Dendritic cell treated with granulocyte-macrophage colony-stimulating factor and Interleukin-4, amounts not matched to agents 40 ng/mL and 50 ng/mL, for 4 days (primary cell): ENCODE measurements around the gene SAYSD1.
"Not testable (repeated sequence)": the region's sequence is repeated elsewhere in the genome, so short reads cannot be mapped to it uniquely, and the experiment has no call there.

Experiments
- H3K27ac Mint-ChIP-seq: one replicate; pipeline ENCODE4 v1.8.0; 2022; ENCODE audit warnings: mild to moderate bottlenecking, mixed read lengths
- H3K27me3 Mint-ChIP-seq: one replicate; pipeline ENCODE4 v1.8.0; 2022; ENCODE audit warnings: mild to moderate bottlenecking, mixed read lengths
- H3K36me3 Mint-ChIP-seq: one replicate; pipeline ENCODE4 v1.8.0; 2022; ENCODE audit warnings: low read depth, mixed read lengths
- H3K4me1 Mint-ChIP-seq: one replicate; pipeline ENCODE4 v1.8.0; 2022; ENCODE audit warnings: low read depth, mixed read lengths
- H3K4me3 Mint-ChIP-seq: one replicate; pipeline ENCODE4 v1.8.0; 2022; ENCODE audit warnings: mild to moderate bottlenecking, moderate library complexity, mixed read lengths
- H3K9me3 Mint-ChIP-seq: one replicate; pipeline ENCODE4 v1.8.0; 2022; ENCODE audit warnings: mixed read lengths
- intact Hi-C: fragments of 100-400 bp; cut with micrococcal nuclease; formaldehyde crosslinking; loops from one replicate; pipeline ENCODE4 v1.15.0; 2022

Gene SAYSD1

GRCh38 chr6:39114704-39115599, at the start of gene SAYSD1:
TSS of gene SAYSD1 (minus strand) at chr6:39115186. CDS start at chr6:39115089, 97 bp downstream.
- H3K27me3 Mint-ChIP-seq: no peaks in the 10 kb centered on the region
- H3K9me3 Mint-ChIP-seq: no peaks in the 10 kb centered on the region
- peaks cover 14% of the 10 kb centered on the region for H3K36me3 Mint-ChIP-seq
- intact Hi-C loops: no loop called here
- H3K4me1 Mint-ChIP-seq: peaks cover 24% of the 10 kb centered on the region
- H3K4me3 Mint-ChIP-seq: peak within 1 kb of the TSS; percentile 88
- H3K27ac Mint-ChIP-seq: peak within 1 kb of the TSS; percentile 96

- H3K4me3 Mint-ChIP-seq: no peak overlapping the region
These were observed 42.5 kb upstream of the SAYSD1 start for GRCh38 chr6:39157511-39157910.

GRCh38 chr6:39156801-39157200, 41.8 kb upstream of the SAYSD1 start:
- peaks cover 13% of the 10 kb centered on the region for H3K4me1 Mint-ChIP-seq
- H3K36me3 Mint-ChIP-seq: no peaks in the 10 kb centered on the region
- no peak overlapping the region for H3K27ac Mint-ChIP-seq
- H3K4me3 Mint-ChIP-seq: no peak overlapping the region
- no peaks in the 10 kb centered on the region for H3K9me3 Mint-ChIP-seq
- H3K27me3 Mint-ChIP-seq: peaks cover 16% of the 10 kb centered on the region
- intact Hi-C loops: loop anchor here (10.0 kb wide), 1 partner anchor 152 kb away; no protein-coding TSS in a partner anchor

More at GRCh38 chr6:39157511-39157910, 42.5 kb upstream of the SAYSD1 start:
- Mint-ChIP-seq H3K9me3 (no peaks in the 10 kb centered on the region), H3K27me3 (peaks cover 10% of the 10 kb centered on the region), H3K36me3 (no peaks in the 10 kb centered on the region), H3K4me1 (peaks cover 6% of the 10 kb centered on the region), H3K27ac (no peak overlapping the region)
- intact Hi-C loops: loop anchor here (10.0 kb wide), 1 partner anchor 153 kb away; no protein-coding TSS in a partner anchor

- Mint-ChIP-seq H3K27ac (no peak overlapping the region), H3K27me3 (peaks cover 27% of the 10 kb centered on the region), H3K9me3 (no peaks in the 10 kb centered on the region), H3K4me3 (no peak overlapping the region), H3K4me1 (peaks cover 13% of the 10 kb centered on the region), H3K36me3 (no peaks in the 10 kb centered on the region)
- intact Hi-C loops: loop anchor here (10.0 kb wide), 1 partner anchor 150 kb away; no protein-coding TSS in a partner anchor
These were observed 39.7 kb upstream of the SAYSD1 start for GRCh38 chr6:39154705-39155104.

- H3K36me3 Mint-ChIP-seq: no peaks in the 10 kb centered on the region
- no peaks in the 10 kb centered on the region for H3K9me3 Mint-ChIP-seq
- no peak overlapping the region for H3K27ac Mint-ChIP-seq
- intact Hi-C loops: loop anchor here (10.0 kb wide), 1 partner anchor 149 kb away; no protein-coding TSS in a partner anchor
- peaks cover 13% of the 10 kb centered on the region for H3K4me1 Mint-ChIP-seq
- peaks cover 33% of the 10 kb centered on the region for H3K27me3 Mint-ChIP-seq
- H3K4me3 Mint-ChIP-seq: no peak overlapping the region
These were observed 38.9 kb upstream of the SAYSD1 start for GRCh38 chr6:39153766-39154397.

- Mint-ChIP-seq H3K4me3 (no peak overlapping the region), H3K27me3 (peaks cover 38% of the 10 kb centered on the region), H3K27ac (no peak overlapping the region), H3K9me3 (no peaks in the 10 kb centered on the region), H3K4me1 (peaks cover 13% of the 10 kb centered on the region), H3K36me3 (no peaks in the 10 kb centered on the region)
- intact Hi-C loops: loop anchor here (10.0 kb wide), 1 partner anchor 147 kb away; no protein-coding TSS in a partner anchor
These were observed 37.3 kb upstream of the SAYSD1 start for GRCh38 chr6:39152262-39152661.

- Mint-ChIP-seq H3K4me3 (no peak overlapping the region), H3K4me1 (peaks cover 13% of the 10 kb centered on the region), H3K27ac (no peak overlapping the region), H3K36me3 (no peaks in the 10 kb centered on the region), H3K27me3 (peaks cover 39% of the 10 kb centered on the region), H3K9me3 (no peaks in the 10 kb centered on the region)
- intact Hi-C loops: loop anchor here (10.0 kb wide), 1 partner anchor 146 kb away; no protein-coding TSS in a partner anchor
These were observed 36.2 kb upstream of the SAYSD1 start for GRCh38 chr6:39151211-39151610.

- intact Hi-C loops: no loop called here
- Mint-ChIP-seq H3K27me3 (peaks cover 38% of the 10 kb centered on the region), H3K4me1 (no peaks in the 10 kb centered on the region), H3K9me3 (no peaks in the 10 kb centered on the region), H3K36me3 (no peaks in the 10 kb centered on the region), H3K27ac (no peak overlapping the region), H3K4me3 (no peak overlapping the region)
These were observed 29.6 kb upstream of the SAYSD1 start for GRCh38 chr6:39144481-39145173.

- no peak overlapping the region for H3K4me3 Mint-ChIP-seq
- H3K27me3 Mint-ChIP-seq: peaks cover 32% of the 10 kb centered on the region
- no peaks in the 10 kb centered on the region for H3K36me3 Mint-ChIP-seq
- no peaks in the 10 kb centered on the region for H3K9me3 Mint-ChIP-seq
- no peak overlapping the region for H3K27ac Mint-ChIP-seq
- H3K4me1 Mint-ChIP-seq: no peaks in the 10 kb centered on the region
- intact Hi-C loops: no loop called here
These were observed 28.4 kb upstream of the SAYSD1 start for GRCh38 chr6:39143238-39143930.

GRCh38 chr6:39140556-39141167, 25.7 kb upstream of the SAYSD1 start:
- intact Hi-C loops: no loop called here
- Mint-ChIP-seq H3K27ac (no peak overlapping the region), H3K36me3 (no peaks in the 10 kb centered on the region), H3K4me1 (no peaks in the 10 kb centered on the region), H3K4me3 (no peak overlapping the region), H3K9me3 (no peaks in the 10 kb centered on the region), H3K27me3 (peaks cover 24% of the 10 kb centered on the region)

- H3K4me1 Mint-ChIP-seq: no peaks in the 10 kb centered on the region
- H3K36me3 Mint-ChIP-seq: no peaks in the 10 kb centered on the region
- no peaks in the 10 kb centered on the region for H3K9me3 Mint-ChIP-seq
- H3K4me3 Mint-ChIP-seq: no peak overlapping the region
- peaks cover 15% of the 10 kb centered on the region for H3K27me3 Mint-ChIP-seq
- intact Hi-C loops: no loop called here
- H3K27ac Mint-ChIP-seq: no peak overlapping the region
These were observed 22.3 kb upstream of the SAYSD1 start for GRCh38 chr6:39137245-39137644.

GRCh38 chr6:39136207-39136606, 21.2 kb upstream of the SAYSD1 start:
- not testable (repeated sequence) for H3K4me1 Mint-ChIP-seq

GRCh38 chr6:39134761-39135160, 19.8 kb upstream of the SAYSD1 start:
- intact Hi-C loops, H3K27me3 Mint-ChIP-seq, H3K4me1 Mint-ChIP-seq, H3K9me3 Mint-ChIP-seq, H3K36me3 Mint-ChIP-seq, H3K27ac Mint-ChIP-seq, H3K4me3 Mint-ChIP-seq: not testable (repeated sequence)

More at GRCh38 chr6:39136207-39136606, 21.2 kb upstream of the SAYSD1 start:
- H3K36me3 Mint-ChIP-seq, H3K9me3 Mint-ChIP-seq, intact Hi-C loops, H3K4me3 Mint-ChIP-seq, H3K27ac Mint-ChIP-seq: not testable (repeated sequence)
- peaks cover 15% of the 10 kb centered on the region for H3K27me3 Mint-ChIP-seq
